ENCODE measurements around the gene MRC1. TPM values are rescaled to one million over a fixed set of nuclear protein-coding genes. Genes with fewer than 3 reads are reported as not detected.

The MRC1 gene
- total and polyA plus RNA-seq, 10 of the 15 experiments (the other 5 are each of a cell fraction or from before 2014, with no cell fraction given) = 0.01 to 0.21 (median 0.03) TPM; not detected in 5

DNA sequence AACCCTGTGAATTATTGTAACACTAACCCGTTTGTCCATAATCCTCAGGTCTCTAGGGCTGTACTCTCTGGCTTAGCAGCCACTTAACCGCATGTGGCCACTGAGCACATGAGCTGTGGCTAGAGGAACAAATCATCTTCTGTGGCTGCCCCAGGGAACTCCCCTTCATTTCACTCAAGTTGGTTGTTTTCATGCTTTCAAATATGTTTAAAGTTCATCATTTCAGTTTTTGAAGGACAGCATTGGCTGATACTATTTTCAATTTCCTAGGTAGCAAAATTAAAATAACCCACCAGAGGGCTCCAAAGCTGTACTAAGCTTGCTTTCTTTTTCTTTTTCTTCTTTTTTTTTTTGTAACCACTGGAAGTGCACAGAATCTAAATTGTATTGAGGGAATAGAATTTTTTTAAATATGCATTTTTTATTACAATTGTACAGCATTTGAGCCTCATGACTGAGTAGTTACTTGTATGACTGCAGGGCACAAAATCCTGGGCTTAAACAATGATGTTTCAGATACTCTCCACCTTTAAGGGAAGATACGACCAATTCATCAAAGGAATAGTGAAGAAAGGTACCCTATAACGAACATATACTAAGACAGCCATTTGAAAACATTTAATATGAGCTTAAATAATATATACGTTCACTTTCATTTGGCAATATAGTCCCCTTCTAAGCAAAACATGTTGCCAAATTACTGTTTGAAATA is 38.6 kb downstream of the MRC1 start:
- Histone ChIP-seq H3K4me3 (no peak overlapping the region), H3K27me3 (replicated peaks in 1 of 2; ENCODE audit: control insufficient read depth in 2 of 2, insufficient read depth in 2 of 2, low read length in 1 of 2) (no peaks in the 10 kb centered on the region; a peak in 1 of 4 replicates), H3K9me3 (replicated peaks; ENCODE audit: control insufficient read depth, insufficient read depth, low read length) (no peaks in the 10 kb centered on the region), H3K27ac (ENCODE audit: control insufficient read depth, insufficient read depth) (no peak overlapping the region), H3K9ac (ENCODE audit: control insufficient read depth, insufficient read depth, low read length) (no peak overlapping the region), H2AFZ (ENCODE audit: control insufficient read depth, low read depth, low read length) (no peak overlapping the region), H4K20me1 (ENCODE audit: control insufficient read depth, insufficient read depth) (no peaks in the 10 kb centered on the region), H3K4me1 (ENCODE audit: control insufficient read depth, insufficient read depth, low read length) (no peaks in the 10 kb centered on the region), H3K79me2 (ENCODE audit: control insufficient read depth, insufficient read depth, low read length) (no peaks in the 10 kb centered on the region), H3K4me2 (ENCODE audit: control insufficient read depth, insufficient read depth) (no peak overlapping the region), H3K36me3 (ENCODE audit: control insufficient read depth in 2 of 2, insufficient read depth in 2 of 2, low read length in 1 of 2) (no peaks in the 10 kb centered on the region)
- SMC1A ChIA-PET (ENCODE audit: uncharacterized antibody, unreplicated experiment) = interaction anchor here (0.6 to 5.0 kb wide), 9 partner anchors 9 to 369 kb away, joined by 3 to 30 read pairs (median 7); partner anchors contain the start of gene MRC1
- DNase-seq (ENCODE audit: low read depth, low spot score) (no peak), ATAC-seq (peak; percentile 88), FAIRE-seq (no peak)
- BruUV-seq (replicated peaks) = no TSS peak
- in situ Hi-C loops (cut with MboI) (no loop called here), intact Hi-C loops (cut with micrococcal nuclease; ENCODE audit: unreplicated experiment) (loop anchor here (1.0 to 5.0 kb wide), 3 partner anchors 25 to 368 kb away; no protein-coding TSS in a partner anchor)
- RAD21 ChIA-PET (ENCODE audit: unreplicated experiment) = interaction anchor here (0.8 to 2.0 kb wide), 6 partner anchors 9 to 385 kb away, joined by 3 to 9 read pairs (median 4); no protein-coding TSS in a partner anchor
- POLR2A ChIA-PET = no interaction called here
- CTCF ChIA-PET = interaction anchor here (0.6 to 2.6 kb wide), 19 partner anchors 8 to 466 kb away, joined by 3 to 17 read pairs (median 4); no protein-coding TSS in a partner anchor
- 12% methylated on average over 5 of the region's 5 CpGs for WGBS (ENCODE audit: insufficient coverage, insufficient replicate concordance, low lambda C conversion rate, missing lambda C conversion rate)
- TF ChIP-seq CEBPZ (IDR thresholded peaks at IDR 0.05; ENCODE audit: low read depth, low read length) (no peak), ZBED1 (IDR thresholded peaks at IDR 0.05; ENCODE audit: borderline replicate concordance) (no peak), ZBTB40 (IDR thresholded peaks at IDR 0.05; ENCODE audit: borderline replicate concordance) (no peak), IRF4 (IDR thresholded peaks at IDR 0.05; ENCODE audit: low read depth, low read length) (no peak), IKZF2 (IDR thresholded peaks at IDR 0.05) (peak; percentile 15 to 17; a peak in 2 of 4 replicates), ZNF687 (IDR thresholded peaks at IDR 0.05) (no peak), MEF2A (IDR thresholded peaks at IDR 0.05; ENCODE audit: insufficient read depth, low read depth, low read length) (no peak), RFX5 (IDR thresholded peaks at IDR 0.05; ENCODE audit: low read depth, low read length) (no peak)
- TF ChIP-seq, protein P1, sequence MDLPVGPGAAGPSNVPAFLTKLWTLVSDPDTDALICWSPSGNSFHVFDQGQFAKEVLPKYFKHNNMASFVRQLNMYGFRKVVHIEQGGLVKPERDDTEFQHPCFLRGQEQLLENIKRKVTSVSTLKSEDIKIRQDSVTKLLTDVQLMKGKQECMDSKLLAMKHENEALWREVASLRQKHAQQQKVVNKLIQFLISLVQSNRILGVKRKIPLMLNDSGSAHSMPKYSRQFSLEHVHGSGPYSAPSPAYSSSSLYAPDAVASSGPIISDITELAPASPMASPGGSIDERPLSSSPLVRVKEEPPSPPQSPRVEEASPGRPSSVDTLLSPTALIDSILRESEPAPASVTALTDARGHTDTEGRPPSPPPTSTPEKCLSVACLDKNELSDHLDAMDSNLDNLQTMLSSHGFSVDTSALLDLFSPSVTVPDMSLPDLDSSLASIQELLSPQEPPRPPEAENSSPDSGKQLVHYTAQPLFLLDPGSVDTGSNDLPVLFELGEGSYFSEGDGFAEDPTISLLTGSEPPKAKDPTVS (IDR thresholded peaks at IDR 0.05; ENCODE audit: low read depth, low read length) = no peak

All from GM12878 (cell line).